Gastrocnemius medialis (tissue), 4 donors: Measurements from ENCODE around the gene SCRG1.

Experiments used
- CTCF ChIP-seq, 5 experiments: fragments of 450-650 bp in 3 of 5; fragments of 200-600 bp in 2 of 5; sonication (generic) in 2 of 5; IDR thresholded peaks in 4 of 5; conservative IDR thresholded peaks in 1 of 5; 1 replicate in 4 of 5; 2 replicates in 1 of 5; pipeline ENCODE4 v1.5.1; 2016 to 2019; ENCODE audit warnings: antibody characterized with exemption in 5 of 5, mild to moderate bottlenecking in 3 of 5, moderate library complexity in 3 of 5
- POLR2A ChIP-seq, 2 donors: fragments of 450-650 bp; IDR thresholded peaks; one replicate each; pipeline ENCODE4 v1.6.1; 2017; ENCODE audit warnings: antibody characterized with exemption in 2 of 2, mild to moderate bottlenecking in 2 of 2, moderate library complexity in 2 of 2

GRCh38 chr4:173360587-173361221, 38.2 kb downstream of the SCRG1 start:
- no peak for TF ChIP-seq CTCF (IDR thresholded peaks at IDR 0.05 in 4 of 5, conservative IDR thresholded peaks at IDR 0.05 in 1 of 5)
- no peak for TF ChIP-seq POLR2A (IDR thresholded peaks at IDR 0.05)
